Fibroblast of lung (primary cell): ENCODE data around the gene HECW1. TPM values are rescaled to one million over a fixed set of nuclear protein-coding genes. Genes with fewer than 3 reads are reported as not detected.
A peak's percentile ranks its signal among the peaks of the same experiment; 100 is the strongest.

Experiments used
- DNase-seq, 2 donors: peaks; one replicate each; pipeline versions ENCODE4 v3.0.0 to v3.0.0-alpha.2; 2010; ENCODE audit warnings: low read depth in 2 of 2
- H2AFZ ChIP-seq: 2 replicates; pipeline ENCODE4 v1.5.1; 2012; ENCODE audit warnings: low read length, control low read depth, inconsistent platforms
- H3K27ac ChIP-seq: 2 replicates; pipeline ENCODE4 v1.5.1; 2011; ENCODE audit warnings: low read length, control low read depth; ENCODE audit not compliant: insufficient read depth
- H3K27me3 ChIP-seq: 2 replicates; pipeline ENCODE4 v1.5.1; 2011; ENCODE audit warnings: mild to moderate bottlenecking, low read length; ENCODE audit not compliant: control insufficient read depth, insufficient read depth
- H3K36me3 ChIP-seq: 2 replicates; pipeline ENCODE4 v1.5.1; 2011; ENCODE audit warnings: low read length; ENCODE audit not compliant: control insufficient read depth, insufficient read depth
- H3K4me1 ChIP-seq: 2 replicates; pipeline ENCODE4 v1.5.1; 2011; ENCODE audit warnings: low read length; ENCODE audit not compliant: control insufficient read depth, insufficient read depth; ENCODE audit errors: extremely low read depth
- H3K4me2 ChIP-seq: 2 replicates; pipeline ENCODE4 v1.5.1; 2011; ENCODE audit warnings: low read length, control low read depth; ENCODE audit not compliant: insufficient read depth; ENCODE audit errors: extremely low read depth
- H3K4me3 ChIP-seq, 4 experiments: fragments of 200-600 bp in 1 of 4; sonication (generic) in 1 of 4; replicated peaks in 1 of 4; 2 replicates each; pipeline ENCODE4 v1.5.1; 2011 to 2016; ENCODE audit warnings: low read length in 4 of 4, low read depth in 3 of 4, mild to moderate bottlenecking in 3 of 4, control low read depth in 2 of 4, inconsistent platforms in 1 of 4, mixed read lengths in 1 of 4; ENCODE audit not compliant: insufficient read depth in 1 of 4; ENCODE audit errors: control extremely low read depth in 1 of 4
- H3K79me2 ChIP-seq: 2 replicates; pipeline ENCODE4 v1.5.1; 2012; ENCODE audit warnings: mild to moderate bottlenecking, low read length, inconsistent platforms; ENCODE audit not compliant: control insufficient read depth, insufficient read depth
- H3K9ac ChIP-seq: 2 replicates; pipeline ENCODE4 v1.5.1; 2011; ENCODE audit warnings: mild to moderate bottlenecking, low read length, control low read depth; ENCODE audit not compliant: insufficient read depth
- H3K9me3 ChIP-seq: 2 replicates; pipeline ENCODE4 v1.5.1; 2012; ENCODE audit warnings: low read depth, low read length; ENCODE audit not compliant: control insufficient read depth, insufficient read depth
- H4K20me1 ChIP-seq: 2 replicates; pipeline ENCODE4 v1.5.1; 2011; ENCODE audit warnings: low read length; ENCODE audit not compliant: control insufficient read depth, insufficient read depth; ENCODE audit errors: extremely low read depth
- EZH2 ChIP-seq: IDR thresholded peaks from 2 replicates; pipeline ENCODE4 v1.5.1; 2012; ENCODE audit warnings: low read length, control low read depth, mild to moderate bottlenecking; ENCODE audit errors: missing control alignments
- polyA plus RNA-seq, 2 donors: library from polyadenylated mRNA; depleted of rRNA in 1 of 2; stranded (reverse) in 1 of 2; unstranded in 1 of 2; fragments of >200 nt; gene quantifications; 2 replicates each; pipeline ENCODE4 v1.2.1, GENCODE V29; 2011 to 2012; ENCODE audit warnings: missing spikeins in 1 of 2
- total RNA-seq: library from RNA; depleted of rRNA; stranded (reverse); fragments of >200 nt; gene quantifications from 2 replicates; pipeline ENCODE4 v1.2.1, GENCODE V29; 2014
- TF ChIP-seq, protein P1 (sequence below), 2 donors: IDR thresholded peaks in 1 of 2; conservative IDR thresholded peaks in 1 of 2; 1 replicate in 1 of 2; 2 replicates in 1 of 2; pipeline ENCODE4 v1.5.1; 2011 to 2012; ENCODE audit warnings: low read length in 2 of 2, control low read depth in 1 of 2, inconsistent platforms in 1 of 2, low read depth in 1 of 2, mild to moderate bottlenecking in 1 of 2

Gene HECW1
- total and polyA plus RNA-seq, 2 donors (not counting 1 experiment from before 2014, with no cell fraction given) = 1.1 to 6.1 TPM

- H3K27ac ChIP-seq = no peak overlapping the region
- H3K4me1 ChIP-seq = peaks cover 4% of the 10 kb centered on the region
- H3K79me2 ChIP-seq = no peaks in the 10 kb centered on the region
- no peak for TF ChIP-seq EZH2
- TF ChIP-seq, protein P1, sequence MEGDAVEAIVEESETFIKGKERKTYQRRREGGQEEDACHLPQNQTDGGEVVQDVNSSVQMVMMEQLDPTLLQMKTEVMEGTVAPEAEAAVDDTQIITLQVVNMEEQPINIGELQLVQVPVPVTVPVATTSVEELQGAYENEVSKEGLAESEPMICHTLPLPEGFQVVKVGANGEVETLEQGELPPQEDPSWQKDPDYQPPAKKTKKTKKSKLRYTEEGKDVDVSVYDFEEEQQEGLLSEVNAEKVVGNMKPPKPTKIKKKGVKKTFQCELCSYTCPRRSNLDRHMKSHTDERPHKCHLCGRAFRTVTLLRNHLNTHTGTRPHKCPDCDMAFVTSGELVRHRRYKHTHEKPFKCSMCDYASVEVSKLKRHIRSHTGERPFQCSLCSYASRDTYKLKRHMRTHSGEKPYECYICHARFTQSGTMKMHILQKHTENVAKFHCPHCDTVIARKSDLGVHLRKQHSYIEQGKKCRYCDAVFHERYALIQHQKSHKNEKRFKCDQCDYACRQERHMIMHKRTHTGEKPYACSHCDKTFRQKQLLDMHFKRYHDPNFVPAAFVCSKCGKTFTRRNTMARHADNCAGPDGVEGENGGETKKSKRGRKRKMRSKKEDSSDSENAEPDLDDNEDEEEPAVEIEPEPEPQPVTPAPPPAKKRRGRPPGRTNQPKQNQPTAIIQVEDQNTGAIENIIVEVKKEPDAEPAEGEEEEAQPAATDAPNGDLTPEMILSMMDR (conservative IDR thresholded peaks at IDR 0.05 in 1 of 2, IDR thresholded peaks at IDR 0.05 in 1 of 2; ENCODE audit: low read depth in 1 of 2, low read length in 2 of 2) = no peak
- no peak overlapping the region for H3K4me3 ChIP-seq
- H2AFZ ChIP-seq = no peak overlapping the region
- H4K20me1 ChIP-seq = no peaks in the 10 kb centered on the region
- no peaks in the 10 kb centered on the region for H3K36me3 ChIP-seq
- DNase-seq = peak; percentile 36 to 75
- H3K4me2 ChIP-seq = no peak overlapping the region
- H3K9me3 ChIP-seq = no peaks in the 10 kb centered on the region
- no peaks in the 10 kb centered on the region for H3K27me3 ChIP-seq
- no peak overlapping the region for H3K9ac ChIP-seq
These were observed 87.1 kb downstream of the HECW1 start for GRCh38 chr7:43199371-43200160.

- Histone ChIP-seq H4K20me1 (no peaks in the 10 kb centered on the region), H3K27me3 (no peaks in the 10 kb centered on the region), H3K27ac (no peak overlapping the region), H3K4me1 (peaks cover 5% of the 10 kb centered on the region), H3K9me3 (no peaks in the 10 kb centered on the region), H3K4me3 (no peak overlapping the region), H2AFZ (no peak overlapping the region), H3K9ac (no peak overlapping the region), H3K79me2 (no peaks in the 10 kb centered on the region), H3K4me2 (no peak overlapping the region), H3K36me3 (no peaks in the 10 kb centered on the region)
- TF ChIP-seq EZH2 = no peak
- TF ChIP-seq, protein P1 (conservative IDR thresholded peaks at IDR 0.05 in 1 of 2, IDR thresholded peaks at IDR 0.05 in 1 of 2; ENCODE audit: low read depth in 1 of 2, low read length in 2 of 2) = no peak
- DNase-seq = peak; percentile 21 to 66
These were observed 89.5 kb downstream of the HECW1 start for GRCh38 chr7:43201912-43202311.

- no peaks in the 10 kb centered on the region for H3K27me3 ChIP-seq
- H3K79me2 ChIP-seq = no peaks in the 10 kb centered on the region
- peak; percentile 55 to 89 for DNase-seq
- no peaks in the 10 kb centered on the region for H3K9me3 ChIP-seq
- no peaks in the 10 kb centered on the region for H3K36me3 ChIP-seq
- H3K4me3 ChIP-seq = no peak overlapping the region
- H3K9ac ChIP-seq = no peak overlapping the region
- no peaks in the 10 kb centered on the region for H4K20me1 ChIP-seq
- TF ChIP-seq EZH2 = no peak
- TF ChIP-seq, protein P1 (conservative IDR thresholded peaks at IDR 0.05 in 1 of 2, IDR thresholded peaks at IDR 0.05 in 1 of 2; ENCODE audit: low read depth in 1 of 2, low read length in 2 of 2) = no peak
- H3K4me1 ChIP-seq = peaks cover 5% of the 10 kb centered on the region
- H3K4me2 ChIP-seq = no peak overlapping the region
- H2AFZ ChIP-seq = no peak overlapping the region
- no peak overlapping the region for H3K27ac ChIP-seq
These were observed 91.6 kb downstream of the HECW1 start for GRCh38 chr7:43204081-43204480.
